GM13977 (cell line): ENCODE measurements around the gene PABPC4L.

Source experiments
- DNase-seq: peaks from one replicate; pipeline ENCODE4 v3.0.0; 2012; ENCODE audit warnings: low spot score
- in situ Hi-C: fragments of 300-500 bp; cut with MboI; formaldehyde crosslinking; loops from one replicate; pipeline ENCODE4 v1.12.0; 2022; ENCODE audit warnings: low sequenced_read_pairs, low pct_unique_long_range_greater_than_20kb, mixed read lengths, inconsistent platforms; ENCODE audit not compliant: unreplicated experiment
- TF ChIP-seq, protein P1 (sequence below): IDR thresholded peaks from 2 replicates; pipeline ENCODE4 v1.5.1; 2012; ENCODE audit warnings: mild to moderate bottlenecking, control low read depth; ENCODE audit not compliant: insufficient read depth; ENCODE audit errors: extremely low read depth, missing control alignments

Gene PABPC4L

GRCh38 chr4:134202166-134202956 lies 772 bp upstream of the PABPC4L start:
- no peak for DNase-seq
- in situ Hi-C loops: no loop called here
- TF ChIP-seq, protein P1, sequence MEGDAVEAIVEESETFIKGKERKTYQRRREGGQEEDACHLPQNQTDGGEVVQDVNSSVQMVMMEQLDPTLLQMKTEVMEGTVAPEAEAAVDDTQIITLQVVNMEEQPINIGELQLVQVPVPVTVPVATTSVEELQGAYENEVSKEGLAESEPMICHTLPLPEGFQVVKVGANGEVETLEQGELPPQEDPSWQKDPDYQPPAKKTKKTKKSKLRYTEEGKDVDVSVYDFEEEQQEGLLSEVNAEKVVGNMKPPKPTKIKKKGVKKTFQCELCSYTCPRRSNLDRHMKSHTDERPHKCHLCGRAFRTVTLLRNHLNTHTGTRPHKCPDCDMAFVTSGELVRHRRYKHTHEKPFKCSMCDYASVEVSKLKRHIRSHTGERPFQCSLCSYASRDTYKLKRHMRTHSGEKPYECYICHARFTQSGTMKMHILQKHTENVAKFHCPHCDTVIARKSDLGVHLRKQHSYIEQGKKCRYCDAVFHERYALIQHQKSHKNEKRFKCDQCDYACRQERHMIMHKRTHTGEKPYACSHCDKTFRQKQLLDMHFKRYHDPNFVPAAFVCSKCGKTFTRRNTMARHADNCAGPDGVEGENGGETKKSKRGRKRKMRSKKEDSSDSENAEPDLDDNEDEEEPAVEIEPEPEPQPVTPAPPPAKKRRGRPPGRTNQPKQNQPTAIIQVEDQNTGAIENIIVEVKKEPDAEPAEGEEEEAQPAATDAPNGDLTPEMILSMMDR: no peak

DNA sequence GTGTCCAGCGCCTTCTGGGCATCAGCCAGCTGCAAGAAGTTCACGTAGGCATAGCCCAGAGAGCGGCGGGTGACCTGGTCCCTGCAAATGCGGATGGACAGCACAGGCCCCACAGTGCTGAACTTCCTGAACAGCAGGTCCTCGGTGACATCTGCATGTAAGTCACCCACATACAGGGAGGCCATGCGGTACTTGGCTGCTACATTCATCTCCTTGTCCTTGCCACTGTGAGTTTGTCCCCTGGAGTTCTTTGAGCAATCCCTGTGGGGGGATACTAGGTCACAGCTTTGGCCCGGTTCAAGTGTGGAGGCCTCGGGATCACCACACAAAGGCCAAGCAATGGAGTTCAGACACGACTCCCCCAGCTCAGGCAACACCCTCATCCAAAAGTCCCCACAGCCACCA lies 776 bp downstream of the PABPC4L start:
- TF ChIP-seq, protein P1: no peak
- in situ Hi-C loops: no loop called here
- DNase-seq: no peak

GRCh38 chr4:134189949-134190348 lies 11.6 kb downstream of the PABPC4L start:
- in situ Hi-C loops: no loop called here
- DNase-seq: no peak
- TF ChIP-seq, protein P1: no peak

GRCh38 chr4:134189480-134189879 lies 12.1 kb downstream of the PABPC4L start:
- TF ChIP-seq, protein P1: no peak

DNA sequence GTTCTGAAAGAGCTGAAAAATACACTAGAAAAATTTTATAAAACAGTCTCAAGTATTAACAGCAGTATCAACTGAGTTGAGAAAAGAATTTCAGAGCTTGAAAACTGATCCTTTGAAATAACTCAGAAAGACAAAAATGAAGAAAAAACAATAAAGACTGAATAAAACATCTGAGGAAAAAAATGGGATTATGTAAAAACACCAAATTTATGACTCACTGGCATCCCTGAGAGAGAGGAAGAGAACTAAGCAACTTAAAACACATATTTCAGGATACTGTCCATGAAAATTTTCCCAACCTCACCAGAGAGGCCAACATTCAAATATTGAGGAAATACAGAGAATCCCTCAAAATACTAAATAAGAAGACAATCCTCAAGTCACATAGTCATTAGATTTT lies 22.9 kb downstream of the PABPC4L start:
- TF ChIP-seq, protein P1: no peak
- DNase-seq: no peak
- in situ Hi-C loops: no loop called here

More at GRCh38 chr4:134189480-134189879, 12.1 kb downstream of the PABPC4L start:
- no peak for DNase-seq
- in situ Hi-C loops: no loop called here

DNA sequence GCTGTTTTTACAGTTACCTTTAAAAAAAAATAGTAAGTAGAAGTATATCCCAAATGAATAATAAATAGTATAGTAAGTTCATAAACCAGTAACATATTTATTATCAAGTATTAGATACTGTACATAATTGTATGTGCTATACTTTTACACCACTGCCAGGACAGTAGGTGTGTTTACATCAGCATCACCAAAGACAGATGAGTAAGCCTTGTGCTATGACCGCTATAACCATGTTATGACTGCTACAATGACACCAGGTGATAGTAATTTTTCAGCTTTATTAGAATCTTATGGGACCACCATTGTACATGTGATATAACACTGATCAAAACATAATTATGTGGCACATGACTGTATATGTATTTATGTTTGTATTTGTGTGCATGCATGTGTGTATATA lies 27.3 kb downstream of the PABPC4L start:
- in situ Hi-C loops: no loop called here
- TF ChIP-seq, protein P1: no peak
- no peak for DNase-seq

DNA sequence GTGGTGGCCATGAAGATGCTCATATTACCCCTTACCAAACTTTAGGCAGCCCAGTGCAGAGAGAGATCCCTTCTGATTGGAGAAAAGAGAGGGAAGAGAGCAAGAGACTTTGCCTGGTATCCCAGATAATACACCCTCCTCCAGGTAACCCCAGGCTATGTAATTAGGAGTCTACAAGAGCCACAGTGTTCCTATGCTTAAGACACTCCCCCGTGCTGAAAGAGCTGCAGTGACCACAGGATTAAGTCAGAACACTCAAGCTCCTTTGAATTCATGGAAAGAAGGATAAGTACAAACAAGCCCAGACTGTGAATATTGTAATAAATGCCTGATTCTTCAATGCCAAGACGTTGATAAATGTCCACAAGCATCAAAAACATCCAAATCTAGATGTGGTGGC lies 41.4 kb downstream of the PABPC4L start:
- DNase-seq: no peak
- in situ Hi-C loops: no loop called here
- TF ChIP-seq, protein P1: no peak
